BJ (cell line): ENCODE data around the gene PACSIN1. TPM values are rescaled to one million over a fixed set of nuclear protein-coding genes. Genes with fewer than 3 reads are reported as not detected.
"Not testable (repeated sequence)": the region's sequence is repeated elsewhere in the genome, so short reads cannot be mapped to it uniquely, and the experiment has no call there.

Source experiments
- CTCF ChIA-PET: fragments of 350-600 bp; formaldehyde crosslinking; extraction: SDS; loops from one replicate; lab custom pipeline; 2021; ENCODE audit warnings: antibody characterized with exemption, inconsistent platforms; lab: Yijun Ruan, JAX
- POLR2A ChIA-PET: fragments of 300-600 bp; sonication (Branson Sonifier 250); formaldehyde crosslinking; extraction: SDS; loops from one replicate; lab custom pipeline; 2021; ENCODE audit warnings: antibody characterized with exemption; lab: Charles Lee
- DNase-seq: peaks from one replicate; pipeline ENCODE4 v3.0.0-alpha.2; 2011; ENCODE audit warnings: low read depth
- H3K27me3 ChIP-seq: 2 replicates; pipeline ENCODE4 v1.6.0; 2011; ENCODE audit warnings: low read length; ENCODE audit not compliant: control insufficient read depth, insufficient read depth
- H3K36me3 ChIP-seq: 2 replicates; pipeline ENCODE4 v1.5.1; 2011; ENCODE audit warnings: low read length; ENCODE audit not compliant: control insufficient read depth, insufficient read depth
- H3K4me3 ChIP-seq: 2 replicates; pipeline ENCODE4 v1.5.1; 2011; ENCODE audit warnings: low read depth, mild to moderate bottlenecking, control low read depth, low read length
- polyA plus RNA-seq: library from polyadenylated mRNA; depleted of rRNA; stranded (reverse); fragments of >200 nt; gene quantifications from 2 replicates; pipeline ENCODE4 v1.2.3, GENCODE V29; 2011
- TF ChIP-seq, protein P1 (sequence below): IDR thresholded peaks from 2 replicates; pipeline ENCODE4 v1.5.1; 2011; ENCODE audit warnings: low read depth, mild to moderate bottlenecking, control low read depth, inconsistent platforms, low read length, moderate library complexity; ENCODE audit not compliant: insufficient read depth

Gene PACSIN1
- polyA plus RNA-seq, 1 experiment, result 0.04 TPM

DNA sequence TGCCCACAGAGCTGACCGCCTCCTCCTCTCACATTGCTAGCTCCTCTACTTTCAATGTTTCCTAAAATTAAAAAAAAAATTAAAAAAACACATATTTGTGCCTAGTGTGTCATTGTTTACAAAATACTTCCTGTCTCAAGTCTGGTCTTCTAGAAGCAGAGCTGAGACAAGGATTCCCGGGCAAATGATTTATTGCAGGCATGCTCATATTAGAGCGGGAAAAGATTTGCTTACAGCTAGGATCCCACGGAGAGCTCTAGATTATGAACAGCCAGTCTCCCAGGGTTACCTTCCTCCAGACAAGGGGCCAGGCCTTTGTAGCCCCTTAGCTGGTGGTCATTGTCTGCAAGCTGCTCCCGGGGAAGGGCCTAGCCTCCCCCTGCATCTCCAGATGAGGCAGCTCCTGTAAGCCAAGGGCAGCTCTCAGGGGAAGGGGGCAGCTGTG is 9.4 kb downstream of the PACSIN1 start:
- TF ChIP-seq, protein P1, sequence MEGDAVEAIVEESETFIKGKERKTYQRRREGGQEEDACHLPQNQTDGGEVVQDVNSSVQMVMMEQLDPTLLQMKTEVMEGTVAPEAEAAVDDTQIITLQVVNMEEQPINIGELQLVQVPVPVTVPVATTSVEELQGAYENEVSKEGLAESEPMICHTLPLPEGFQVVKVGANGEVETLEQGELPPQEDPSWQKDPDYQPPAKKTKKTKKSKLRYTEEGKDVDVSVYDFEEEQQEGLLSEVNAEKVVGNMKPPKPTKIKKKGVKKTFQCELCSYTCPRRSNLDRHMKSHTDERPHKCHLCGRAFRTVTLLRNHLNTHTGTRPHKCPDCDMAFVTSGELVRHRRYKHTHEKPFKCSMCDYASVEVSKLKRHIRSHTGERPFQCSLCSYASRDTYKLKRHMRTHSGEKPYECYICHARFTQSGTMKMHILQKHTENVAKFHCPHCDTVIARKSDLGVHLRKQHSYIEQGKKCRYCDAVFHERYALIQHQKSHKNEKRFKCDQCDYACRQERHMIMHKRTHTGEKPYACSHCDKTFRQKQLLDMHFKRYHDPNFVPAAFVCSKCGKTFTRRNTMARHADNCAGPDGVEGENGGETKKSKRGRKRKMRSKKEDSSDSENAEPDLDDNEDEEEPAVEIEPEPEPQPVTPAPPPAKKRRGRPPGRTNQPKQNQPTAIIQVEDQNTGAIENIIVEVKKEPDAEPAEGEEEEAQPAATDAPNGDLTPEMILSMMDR, result no peak
- ChIA-PET POLR2A (interaction anchor here (0.6 kb wide), 1 partner anchor 16 kb away, joined by 6 read pairs; no protein-coding TSS in a partner anchor), CTCF (interaction anchor here (0.6 to 2.1 kb wide), 6 partner anchors 8 to 309 kb away, joined by 3 to 6 read pairs (median 4); no protein-coding TSS in a partner anchor)
- DNase-seq, result peak; percentile 16
- Histone ChIP-seq H3K4me3 (no peak overlapping the region), H3K36me3 (no peaks in the 10 kb centered on the region), H3K27me3 (no peaks in the 10 kb centered on the region)

DNA sequence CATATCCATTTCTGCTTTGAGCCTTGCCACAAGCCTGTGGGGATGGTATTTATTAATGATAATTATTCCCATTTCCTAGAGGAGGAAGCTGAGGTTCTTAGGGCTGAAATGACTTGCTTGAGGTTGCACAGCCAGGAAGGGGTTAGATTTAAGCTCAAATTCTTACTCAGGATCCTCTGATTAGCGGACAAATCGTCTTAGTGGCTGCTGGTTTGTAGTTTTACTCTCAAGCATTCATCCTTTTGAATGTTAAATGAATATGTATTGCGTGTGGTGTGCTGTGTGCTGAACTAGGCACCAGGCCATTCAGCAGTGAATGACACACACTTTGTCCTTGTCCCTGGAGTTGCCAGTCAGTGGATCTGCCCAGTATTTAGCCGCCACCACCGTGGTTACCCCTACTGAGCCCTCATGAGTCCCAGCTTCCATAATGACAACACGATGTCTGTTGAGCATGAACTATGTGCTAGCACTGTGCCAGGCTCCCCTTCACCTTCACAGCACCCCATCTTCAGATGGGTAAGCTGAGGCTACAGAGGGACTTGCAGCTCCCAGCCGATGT is 10.0 kb downstream of the PACSIN1 start:
- ChIA-PET POLR2A (interaction anchor here (0.6 kb wide), 1 partner anchor 17 kb away, joined by 6 read pairs; no protein-coding TSS in a partner anchor), CTCF (interaction anchor here (0.6 to 2.1 kb wide), 7 partner anchors 8 to 308 kb away, joined by 3 to 6 read pairs (median 5); no protein-coding TSS in a partner anchor)
- H3K4me3 ChIP-seq, result no peak overlapping the region
- no peak for DNase-seq
- TF ChIP-seq, protein P1, result no peak
- H3K27me3 ChIP-seq, result no peaks in the 10 kb centered on the region
- no peaks in the 10 kb centered on the region for H3K36me3 ChIP-seq

DNA sequence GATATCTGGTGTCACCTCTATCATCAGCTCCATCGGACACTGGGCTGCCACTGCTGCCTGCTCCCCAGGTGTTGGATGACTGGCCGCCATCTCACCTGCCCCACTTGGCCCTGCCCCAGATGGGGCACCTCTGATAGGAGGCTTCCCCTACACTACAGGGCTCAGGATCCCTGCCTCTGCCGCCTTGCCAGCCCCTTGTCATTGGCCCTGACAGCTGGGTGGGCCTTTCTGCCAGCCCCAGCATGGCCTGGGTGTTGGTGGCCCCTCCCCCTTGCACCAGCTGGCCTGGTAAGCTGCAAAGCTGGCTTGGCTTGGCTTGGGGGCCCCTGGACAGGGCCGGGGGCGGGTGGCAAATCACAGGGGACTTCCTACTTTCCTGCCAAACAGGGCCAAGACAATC is 10.6 kb downstream of the PACSIN1 start:
- ChIA-PET POLR2A (no interaction called here), CTCF (interaction anchor here (1.2 to 2.1 kb wide), 3 partner anchors 9 to 279 kb away, joined by 4 to 6 read pairs (median 5); no protein-coding TSS in a partner anchor)
- TF ChIP-seq, protein P1, result no peak
- Histone ChIP-seq H3K4me3 (no peak overlapping the region), H3K36me3 (no peaks in the 10 kb centered on the region), H3K27me3 (no peaks in the 10 kb centered on the region)
- DNase-seq, result no peak

DNA sequence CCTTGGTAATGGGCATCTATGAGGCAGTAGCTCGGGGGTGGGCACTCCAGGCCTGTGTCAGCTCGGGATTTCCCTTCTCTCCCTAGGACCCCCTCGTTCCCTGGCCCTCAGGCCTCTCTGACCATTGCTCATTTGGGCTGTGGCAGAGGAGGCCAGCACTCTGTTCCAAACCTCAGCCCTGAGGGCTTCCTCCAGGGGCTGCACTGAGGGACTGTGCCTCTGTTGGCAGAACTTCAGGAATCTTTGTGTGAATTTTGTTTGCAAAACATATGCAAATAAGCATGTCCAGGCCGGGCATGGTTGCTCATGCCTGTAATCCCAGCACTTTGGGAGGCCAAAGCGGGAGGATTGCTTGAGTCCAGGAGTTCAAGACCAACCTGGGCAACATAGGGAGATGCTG is 11.0 kb downstream of the PACSIN1 start:
- DNase-seq, result no peak
- TF ChIP-seq, protein P1, result no peak
- CTCF ChIA-PET, result interaction anchor here (1.7 kb wide), 1 partner anchor 280 kb away, joined by 5 read pairs; no protein-coding TSS in a partner anchor
- Histone ChIP-seq H3K4me3 (no peak overlapping the region), H3K36me3 (no peaks in the 10 kb centered on the region), H3K27me3 (no peaks in the 10 kb centered on the region)
- POLR2A ChIA-PET, result no interaction called here

DNA sequence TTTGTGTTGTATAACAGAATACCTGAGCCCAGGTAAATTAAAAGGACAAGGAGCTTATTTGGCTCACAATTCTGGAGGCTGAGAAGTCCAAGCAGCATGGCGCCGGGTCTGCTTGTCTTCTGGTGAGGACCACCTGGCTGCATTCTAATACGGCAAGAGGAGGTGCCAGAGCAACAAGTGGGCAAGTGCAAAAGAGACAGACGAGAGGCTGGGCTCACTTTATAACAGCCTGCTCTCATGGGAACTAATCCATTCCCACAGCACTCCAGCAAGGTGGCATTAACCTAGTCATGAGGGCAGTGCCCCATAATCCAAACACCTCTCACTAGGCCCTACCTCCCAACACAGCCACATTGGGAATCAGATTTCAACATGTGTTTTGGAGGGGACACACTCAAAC is 12.9 kb downstream of the PACSIN1 start:
- H3K36me3 ChIP-seq, result no peaks in the 10 kb centered on the region
- DNase-seq, result no peak
- POLR2A ChIA-PET, result no interaction called here
- H3K4me3 ChIP-seq, result no peak overlapping the region
- TF ChIP-seq, protein P1, result no peak
- H3K27me3 ChIP-seq, result no peaks in the 10 kb centered on the region
- CTCF ChIA-PET, result no interaction called here

DNA sequence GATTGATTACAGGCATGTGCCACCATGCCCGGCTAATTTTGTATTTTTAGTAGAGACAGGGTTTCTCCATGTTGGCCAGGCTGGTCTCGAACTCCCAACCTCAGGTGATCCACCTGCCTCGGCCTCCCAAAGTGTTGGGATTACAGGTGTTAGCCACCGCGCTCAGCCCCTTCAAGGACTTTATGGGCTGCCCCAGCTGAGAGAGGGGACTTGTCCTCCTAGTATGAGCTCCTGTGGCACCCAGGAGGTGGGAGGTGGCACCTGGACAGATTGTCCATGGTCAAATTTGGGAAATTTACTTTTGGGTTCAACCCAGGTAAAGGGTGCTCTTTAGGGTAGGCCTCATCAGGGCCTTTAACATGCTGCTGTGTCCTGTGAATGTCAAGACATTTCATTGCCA is 17.9 kb downstream of the PACSIN1 start:
- DNase-seq, CTCF ChIA-PET, H3K36me3 ChIP-seq, H3K4me3 ChIP-seq, H3K27me3 ChIP-seq, POLR2A ChIA-PET: not testable (repeated sequence)
